Neuron (in vitro differentiated cells): ENCODE data around the gene PCYT2.

ENCODE experiments used
- H2AFZ ChIP-seq: one replicate; pipeline ENCODE4 v1.6.1; 2013; ENCODE audit warnings: low read depth, mild to moderate bottlenecking, inconsistent platforms, low read length, moderate library complexity
- H3K27me3 ChIP-seq: one replicate; pipeline ENCODE4 v1.6.1; 2013; ENCODE audit warnings: low read length; ENCODE audit not compliant: insufficient read depth
- H3K36me3 ChIP-seq: one replicate; pipeline ENCODE4 v1.6.1; 2013; ENCODE audit warnings: low read length; ENCODE audit not compliant: insufficient read depth
- H3K4me1 ChIP-seq: one replicate; pipeline ENCODE4 v1.6.1; 2013; ENCODE audit warnings: low read length; ENCODE audit not compliant: insufficient read depth
- H3K4me3 ChIP-seq: 2 replicates; pipeline ENCODE4 v1.5.1; 2013; ENCODE audit warnings: mild to moderate bottlenecking, low read length, moderate library complexity
- H3K9me3 ChIP-seq: one replicate; pipeline ENCODE4 v1.6.1; 2013; ENCODE audit warnings: low read length

Gene PCYT2

DNA sequence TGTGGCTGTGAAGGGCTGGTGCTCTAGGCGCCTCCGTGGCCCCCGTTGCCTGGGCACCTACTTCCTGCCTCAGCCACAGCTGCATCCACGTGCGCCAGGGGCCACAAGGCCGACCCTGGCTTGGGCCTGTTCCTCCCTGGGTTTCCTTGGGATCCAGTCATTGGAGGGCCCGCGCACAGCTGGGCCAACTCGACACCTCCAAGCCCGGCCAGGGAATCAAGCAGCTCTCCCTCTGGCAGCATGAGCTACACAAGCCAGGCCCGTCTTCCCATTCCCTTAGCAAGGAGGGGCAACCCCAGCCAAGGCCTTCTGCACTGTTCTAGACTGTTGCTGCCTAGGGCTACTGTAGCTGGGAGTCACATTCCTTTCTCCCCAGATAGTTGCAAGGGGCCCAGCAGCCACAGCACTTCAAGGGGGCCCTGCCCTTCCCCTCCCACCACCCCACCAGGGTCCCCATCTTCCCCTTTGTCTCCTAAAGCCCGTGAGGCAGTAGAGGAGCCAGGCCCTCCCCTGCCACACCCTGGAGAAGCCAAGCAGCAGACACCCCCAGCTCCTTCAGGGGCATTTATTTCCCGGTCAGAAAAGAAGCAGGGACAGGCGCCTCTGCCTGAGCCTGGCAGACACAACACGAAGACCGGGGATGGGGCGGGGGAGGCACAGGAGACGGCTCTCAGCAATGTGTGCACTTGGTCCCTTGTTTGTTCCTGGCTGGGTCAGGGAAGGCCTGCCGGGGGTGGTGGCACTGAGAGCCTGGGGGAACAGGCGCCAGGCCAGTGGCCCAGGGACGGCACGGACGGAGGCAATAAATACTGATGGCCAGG is 43.8 kb downstream of the PCYT2 start:
- Histone ChIP-seq H3K4me1 (peaks cover 36% of the 10 kb centered on the region), H3K4me3 (no peak overlapping the region), H3K36me3 (peaks cover 38% of the 10 kb centered on the region), H3K9me3 (no peaks in the 10 kb centered on the region), H3K27me3 (no peaks in the 10 kb centered on the region), H2AFZ (no peak overlapping the region)

DNA sequence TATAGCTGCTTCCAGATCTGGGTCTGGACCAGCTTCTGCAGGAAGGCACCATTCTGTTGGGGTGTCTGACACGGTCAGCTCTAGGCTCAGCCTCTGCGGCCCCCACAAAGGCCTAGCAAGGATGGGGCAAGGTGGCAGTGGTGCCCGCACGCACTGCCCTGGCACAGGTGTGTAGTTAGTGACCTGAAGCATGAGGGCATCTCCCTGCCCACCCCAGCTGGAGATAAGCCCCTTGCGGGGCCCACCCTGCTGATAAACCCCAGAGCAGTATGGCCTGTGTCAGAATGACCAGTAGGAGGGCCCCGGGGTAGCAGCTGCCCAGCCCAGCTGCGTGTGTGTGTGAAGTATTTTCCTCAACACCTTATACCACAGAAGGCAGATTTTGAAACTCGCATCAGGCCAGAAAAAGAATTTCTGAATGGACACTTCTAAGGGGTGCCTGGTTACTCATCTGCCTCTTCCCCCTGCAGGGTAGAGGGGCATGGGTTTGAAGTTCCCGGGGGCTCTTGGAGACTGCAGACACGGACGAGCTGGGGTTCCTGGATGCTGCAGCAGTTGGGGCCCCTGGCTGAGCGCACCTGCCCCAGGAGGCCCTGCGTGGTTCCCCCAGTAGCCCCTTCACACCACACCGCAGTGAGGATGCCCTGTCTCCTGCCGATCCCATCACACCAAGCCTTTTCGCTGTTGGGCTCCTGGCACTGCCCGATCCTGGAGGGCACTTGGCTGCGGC is 44.6 kb downstream of the PCYT2 start:
- Histone ChIP-seq H3K27me3 (no peaks in the 10 kb centered on the region), H3K9me3 (no peaks in the 10 kb centered on the region), H3K4me1 (peaks cover 34% of the 10 kb centered on the region), H2AFZ (no peak overlapping the region), H3K4me3 (no peak overlapping the region), H3K36me3 (peaks cover 38% of the 10 kb centered on the region)

DNA sequence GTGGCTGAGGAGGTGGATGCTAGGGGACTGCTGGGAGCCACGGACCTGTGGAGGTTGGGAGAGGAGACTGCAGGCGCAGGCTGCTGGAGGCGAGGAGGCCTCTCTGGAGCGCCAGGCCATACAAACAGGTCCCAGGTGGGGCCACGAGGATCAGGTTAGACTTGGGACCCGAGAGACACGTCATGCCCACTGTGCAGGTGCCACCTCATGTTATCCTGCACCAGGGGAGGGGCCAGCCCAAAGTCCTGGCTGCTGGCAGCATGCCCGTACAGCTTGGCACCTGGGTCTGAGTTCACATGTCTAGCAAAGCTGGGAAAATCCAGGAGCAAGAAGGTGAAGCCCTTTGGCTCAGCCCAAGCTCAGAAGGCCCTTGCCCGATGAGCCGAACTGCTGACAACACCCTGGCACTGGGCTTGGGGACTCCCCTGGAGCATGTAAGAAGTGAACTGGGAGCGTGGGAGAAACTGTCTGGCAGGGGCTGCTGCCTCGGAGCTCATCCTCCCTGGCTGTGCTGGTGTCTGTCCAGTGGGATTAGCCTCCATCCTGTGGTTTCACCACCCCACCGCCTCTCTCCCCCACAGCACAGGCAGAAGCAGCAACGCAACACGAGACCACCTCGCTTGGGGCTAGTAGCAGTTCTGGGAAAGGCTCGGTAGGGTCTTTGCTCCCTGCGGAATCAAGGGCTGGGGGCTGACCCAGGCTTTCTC is 45.3 kb downstream of the PCYT2 start:
- H3K36me3 ChIP-seq: peaks cover 38% of the 10 kb centered on the region
- H3K4me1 ChIP-seq: peaks cover 34% of the 10 kb centered on the region

DNA sequence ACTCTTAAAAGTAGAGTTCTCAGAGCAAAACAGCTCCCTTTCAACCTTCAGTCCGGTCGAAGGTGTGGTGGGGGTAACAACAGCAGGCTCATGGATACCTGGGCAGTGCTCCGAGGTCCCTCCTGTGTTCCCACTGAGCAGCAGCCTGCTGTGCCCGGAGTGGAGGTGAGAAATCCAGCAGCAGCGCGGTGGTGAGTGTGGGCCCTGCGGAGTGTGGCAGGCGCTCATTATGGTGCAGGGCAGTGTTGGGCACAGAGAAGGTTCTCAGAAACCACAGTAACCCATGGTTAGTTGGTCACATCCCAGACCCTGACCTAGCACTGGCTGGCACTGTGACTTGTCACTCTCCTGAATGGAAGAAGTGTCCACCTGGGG is 45.9 kb downstream of the PCYT2 start:
- Histone ChIP-seq H3K36me3 (peaks cover 38% of the 10 kb centered on the region), H3K9me3 (no peaks in the 10 kb centered on the region), H3K4me1 (peaks cover 32% of the 10 kb centered on the region)

More for the DNA sequence above, 45.3 kb downstream of the PCYT2 start:
- Histone ChIP-seq H3K27me3 (no peaks in the 10 kb centered on the region), H3K4me3 (no peak overlapping the region), H3K9me3 (no peaks in the 10 kb centered on the region), H2AFZ (no peak overlapping the region)

DNA sequence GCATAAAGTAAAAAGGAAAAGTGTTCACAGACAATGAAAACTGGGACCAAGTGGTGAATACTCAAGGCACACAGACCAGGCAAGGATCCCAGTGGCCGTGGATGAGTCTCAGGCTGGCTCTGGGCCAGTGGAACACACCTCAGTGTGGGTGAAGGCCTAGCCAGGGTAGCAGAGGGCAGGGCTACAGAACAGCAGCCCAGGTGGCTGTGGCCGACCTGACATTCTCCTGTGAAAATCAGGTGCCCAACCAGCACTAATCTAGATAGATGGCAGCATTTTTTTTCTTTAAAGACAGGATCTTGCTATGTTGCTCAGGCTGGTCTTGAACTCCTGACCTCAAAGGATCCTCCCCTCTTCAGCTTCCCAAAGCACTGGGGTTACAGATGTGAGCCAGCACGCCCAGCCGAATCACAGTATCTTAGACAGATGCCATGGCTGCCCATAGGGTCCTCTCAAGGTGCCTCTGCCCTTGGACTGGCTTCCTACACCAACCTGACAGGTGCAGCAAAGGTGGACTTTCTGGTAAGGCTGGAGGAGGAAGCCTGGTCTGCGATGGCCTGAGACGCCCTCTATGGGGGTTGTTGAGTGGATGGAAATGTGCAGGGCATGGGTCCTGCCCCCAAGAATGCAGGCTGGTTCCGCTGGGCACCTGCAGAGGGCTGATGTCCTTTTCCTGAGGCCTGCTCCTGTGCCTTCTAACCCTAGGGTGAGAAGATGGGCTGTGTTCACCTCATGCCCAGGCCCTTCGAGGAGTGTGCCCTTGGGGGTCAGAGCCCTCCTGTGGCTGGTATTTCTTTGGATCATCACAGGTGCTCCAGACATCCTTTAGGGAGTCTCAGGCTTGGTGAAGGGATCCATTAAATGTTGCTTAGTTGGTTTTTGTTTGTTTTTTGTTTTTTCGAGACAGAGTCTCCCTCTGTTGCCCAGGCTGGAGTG is 47.1 kb downstream of the PCYT2 start:
- Histone ChIP-seq H3K27me3 (no peaks in the 10 kb centered on the region), H3K4me1 (peaks cover 27% of the 10 kb centered on the region), H3K9me3 (no peaks in the 10 kb centered on the region), H3K4me3 (no peak overlapping the region), H2AFZ (no peak overlapping the region), H3K36me3 (peaks cover 32% of the 10 kb centered on the region)

More for the DNA sequence above, 45.9 kb downstream of the PCYT2 start:
- Histone ChIP-seq H3K4me3 (no peak overlapping the region), H2AFZ (no peak overlapping the region), H3K27me3 (no peaks in the 10 kb centered on the region)

DNA sequence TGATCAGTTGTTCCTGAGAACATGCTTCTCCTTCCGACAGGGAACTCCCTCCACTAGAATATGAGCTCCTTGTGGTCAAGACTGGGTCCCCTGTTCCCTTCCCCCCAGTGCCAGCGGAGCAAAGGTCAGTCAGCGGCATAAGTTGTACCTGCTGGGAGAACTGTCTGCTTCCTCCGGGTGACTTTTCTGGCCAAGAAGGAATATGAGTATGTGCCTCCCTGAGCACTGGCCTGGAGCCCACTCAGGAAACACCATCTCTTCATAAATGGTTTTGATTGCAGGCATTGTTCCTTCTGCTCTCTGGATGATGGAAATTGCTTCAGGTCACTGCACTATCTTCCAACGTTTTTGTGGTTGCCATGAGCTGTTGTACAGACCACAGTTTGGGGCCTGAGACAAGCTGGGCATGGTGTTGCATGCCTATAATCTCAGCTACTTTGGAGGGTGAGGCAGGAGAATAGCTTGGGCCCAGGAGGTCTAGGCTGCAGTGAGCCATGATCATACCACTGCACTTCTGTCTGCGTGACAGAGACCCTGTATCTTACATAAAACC is 48.0 kb downstream of the PCYT2 start:
- no peaks in the 10 kb centered on the region for H3K27me3 ChIP-seq
- H3K9me3 ChIP-seq: no peaks in the 10 kb centered on the region
- no peak overlapping the region for H3K4me3 ChIP-seq
- no peak overlapping the region for H2AFZ ChIP-seq
- peaks cover 26% of the 10 kb centered on the region for H3K4me1 ChIP-seq
- H3K36me3 ChIP-seq: peaks cover 35% of the 10 kb centered on the region

DNA sequence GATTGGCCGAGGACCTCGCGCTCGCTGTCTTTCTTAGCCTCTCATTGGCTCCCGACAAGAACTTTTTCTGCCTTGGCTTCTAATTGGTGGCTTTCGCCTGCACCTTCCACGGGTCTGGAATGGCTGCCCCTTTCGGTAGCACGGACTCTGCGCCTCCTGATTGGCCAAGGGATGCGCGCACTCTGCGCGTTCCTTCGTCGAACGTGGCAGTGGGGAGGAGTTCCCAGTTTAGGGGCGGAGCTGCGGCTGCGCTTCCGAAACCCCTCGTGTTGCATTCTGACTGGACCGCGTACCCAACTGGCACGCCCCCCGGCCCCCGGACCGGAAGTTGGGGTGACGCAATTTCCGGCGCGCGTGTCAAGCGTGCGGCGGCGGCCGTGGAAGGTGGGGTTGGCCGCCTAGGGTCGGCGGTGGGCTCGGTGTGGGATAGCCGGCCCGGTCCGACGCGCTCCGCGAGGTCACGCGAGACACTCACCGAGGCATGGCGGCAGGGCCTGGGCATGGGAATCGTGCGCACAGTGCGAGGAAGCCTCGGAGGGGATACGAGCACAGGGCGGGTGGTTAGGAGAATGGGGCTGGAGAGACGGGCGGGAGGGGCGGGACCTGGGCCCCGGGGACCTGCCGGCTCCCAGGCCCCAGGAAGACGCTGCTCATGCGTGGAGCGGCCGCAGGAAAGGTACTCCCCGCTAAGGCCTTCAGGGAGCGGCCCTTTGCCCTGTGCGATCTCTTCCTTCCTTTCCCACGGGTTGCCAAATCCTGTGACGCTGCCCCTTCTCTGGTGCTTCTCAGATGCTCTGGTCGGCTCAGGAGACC is 50.2 kb downstream of the PCYT2 start:
- Histone ChIP-seq H3K36me3 (peaks cover 35% of the 10 kb centered on the region), H3K9me3 (no peaks in the 10 kb centered on the region), H2AFZ (no peak overlapping the region), H3K27me3 (no peaks in the 10 kb centered on the region), H3K4me1 (peaks cover 15% of the 10 kb centered on the region), H3K4me3 (peak overlapping the region; percentile 79)

DNA sequence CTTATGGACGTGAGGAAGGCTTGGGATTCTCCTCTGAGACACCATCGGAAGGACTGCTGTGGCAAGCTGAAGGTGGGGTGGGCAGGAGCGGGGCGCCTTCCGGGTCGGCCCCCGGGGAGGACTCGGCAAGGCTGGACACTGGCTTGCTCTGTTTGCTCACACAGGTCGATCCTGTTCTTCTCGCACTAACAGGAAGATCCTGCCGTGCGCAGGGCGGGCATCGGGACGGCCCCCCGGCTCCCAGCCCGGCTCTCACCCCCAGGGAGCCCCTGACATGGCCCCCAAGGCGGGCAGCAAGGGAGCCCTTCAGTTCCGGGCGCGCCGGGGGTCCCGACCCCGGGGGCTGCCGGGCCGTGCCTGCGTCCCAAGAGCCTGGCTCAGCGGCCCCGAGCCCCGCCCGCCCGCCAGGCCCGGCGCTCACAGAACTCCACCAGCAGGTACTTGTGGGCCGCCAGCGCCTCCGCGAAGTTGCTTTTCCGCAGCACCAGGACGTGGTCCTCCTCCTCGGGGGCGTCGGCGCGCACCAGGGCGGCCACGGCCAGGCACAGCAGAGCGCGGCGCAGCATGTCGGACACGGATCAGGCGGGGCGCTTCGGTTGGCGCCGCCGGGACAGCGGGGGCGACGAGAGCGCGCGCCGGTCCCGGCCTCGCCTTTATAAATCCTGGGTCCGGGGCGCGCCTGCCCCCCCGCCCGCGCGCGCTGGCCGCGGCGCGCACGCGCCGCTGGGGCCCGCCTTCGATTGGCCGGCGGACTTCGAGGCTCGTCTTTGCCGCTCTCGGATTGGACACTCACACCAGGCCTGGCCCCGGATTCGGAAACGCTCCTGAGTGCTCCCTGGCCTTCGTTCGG is 51.1 kb downstream of the PCYT2 start, which contains the start of gene P4HB:
Gene P4HB (minus strand): TSS at position 630 of the 850 bp plus-strand sequence. CDS start 64 bp downstream, at position 566.
- H2AFZ ChIP-seq: no peak within 1 kb of the TSS
- H3K9me3 ChIP-seq: no peaks in the 10 kb centered on the region
- peaks cover 34% of the 10 kb centered on the region for H3K36me3 ChIP-seq
- peak within 1 kb of the TSS; percentile 79 for H3K4me3 ChIP-seq
- peaks cover 15% of the 10 kb centered on the region for H3K4me1 ChIP-seq
- no peaks in the 10 kb centered on the region for H3K27me3 ChIP-seq

DNA sequence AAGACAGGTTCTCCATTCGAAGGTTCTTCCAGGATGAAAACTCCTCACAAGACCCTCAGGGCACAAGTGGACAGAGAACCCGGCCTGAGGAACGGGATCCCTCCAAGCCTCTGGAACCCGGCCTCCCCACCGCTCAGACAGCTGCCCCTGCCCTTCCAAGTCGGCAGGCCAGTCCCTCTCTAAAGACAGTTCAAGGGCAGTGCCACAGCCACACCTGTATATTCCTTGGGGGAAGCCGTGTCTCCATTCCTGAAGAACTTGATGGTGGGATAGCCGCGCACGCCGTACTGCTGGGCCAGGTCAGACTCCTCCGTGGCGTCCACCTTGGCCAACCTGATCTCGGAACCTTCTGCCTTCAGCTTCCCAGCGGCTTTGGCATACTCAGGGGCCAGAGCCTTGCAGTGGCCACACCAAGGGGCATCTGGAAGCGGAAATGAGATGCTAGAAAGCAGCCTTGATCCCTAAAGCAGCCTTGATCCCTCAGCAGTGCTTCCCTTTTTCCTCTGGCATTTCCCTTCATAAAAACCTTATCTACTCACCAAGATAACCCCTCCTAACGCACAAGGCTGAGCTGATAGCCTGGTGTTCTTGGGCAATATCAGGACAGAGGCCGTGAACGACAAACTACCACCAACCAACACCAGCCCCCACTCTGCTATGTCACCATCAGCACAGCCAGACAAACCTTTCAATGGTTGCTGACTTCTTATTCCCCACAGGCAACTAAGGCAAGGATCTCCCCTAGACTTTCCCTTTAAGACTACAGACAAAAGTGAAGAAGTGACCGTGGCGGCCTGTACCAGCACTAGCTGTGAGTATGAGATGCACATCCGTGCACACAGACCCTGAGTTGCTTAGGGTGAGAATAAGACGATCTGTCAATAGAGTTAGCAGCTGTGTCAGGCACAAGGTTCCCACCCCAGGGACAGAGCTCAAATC is 52.0 kb downstream of the PCYT2 start:
- H3K9me3 ChIP-seq: no peaks in the 10 kb centered on the region
- H2AFZ ChIP-seq: no peak overlapping the region
- H3K27me3 ChIP-seq: no peaks in the 10 kb centered on the region
- H3K4me1 ChIP-seq: peaks cover 15% of the 10 kb centered on the region
- H3K4me3 ChIP-seq: peak overlapping the region; percentile 79
- peaks cover 43% of the 10 kb centered on the region for H3K36me3 ChIP-seq

DNA sequence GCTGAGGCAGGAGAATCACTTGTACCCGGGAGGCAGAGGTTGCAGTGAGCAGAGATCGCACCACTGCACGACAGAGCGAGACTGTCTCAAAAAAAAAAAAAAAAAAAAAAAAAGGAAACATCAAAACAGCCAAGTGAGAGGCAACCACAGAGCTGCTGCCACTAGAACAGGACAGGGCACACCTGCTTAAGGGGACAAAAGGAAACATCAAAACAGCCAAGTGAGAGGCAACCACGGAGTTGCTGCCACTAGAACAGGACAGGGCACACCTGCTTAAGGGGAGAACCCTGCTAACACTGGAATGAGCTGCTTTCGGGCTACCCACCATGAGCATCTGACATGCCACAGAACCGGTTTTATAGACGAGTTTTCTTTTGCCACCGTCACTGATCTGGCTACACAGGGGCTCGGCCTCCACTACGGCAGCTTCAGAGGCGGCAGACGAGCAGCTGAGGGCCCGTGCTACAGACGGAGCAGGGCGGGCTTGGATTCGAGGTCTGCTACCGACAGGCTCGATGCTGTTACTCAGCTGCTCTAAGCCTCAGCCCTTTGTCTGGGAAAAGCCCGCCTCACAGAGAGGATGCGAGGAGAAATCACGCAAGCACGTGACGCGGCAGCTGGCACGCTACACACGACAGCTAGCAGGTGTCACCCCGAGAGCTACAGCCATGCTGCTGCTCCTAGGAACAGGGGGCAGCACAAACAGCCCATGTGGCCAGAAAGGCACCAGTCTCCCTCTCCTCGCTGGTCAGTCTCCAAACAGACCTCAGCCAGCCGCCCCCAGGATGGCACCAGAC is 52.8 kb downstream of the PCYT2 start:
- Histone ChIP-seq H2AFZ (no peak overlapping the region), H3K4me3 (peak overlapping the region; percentile 79), H3K4me1 (peaks cover 15% of the 10 kb centered on the region), H3K36me3 (peaks cover 46% of the 10 kb centered on the region), H3K27me3 (no peaks in the 10 kb centered on the region), H3K9me3 (no peaks in the 10 kb centered on the region)
